OCI-LY1 (cell line): ENCODE measurements around the gene LRRC36.

Experiments used
- CTCF ChIP-seq: fragments of 200-600 bp; sonication (generic), shearing (Covaris generic); IDR thresholded peaks from 2 replicates; pipeline ENCODE4 v1.5.1; 2017; ENCODE audit warnings: mild to moderate bottlenecking, antibody characterized with exemption, low read length, moderate library complexity, mixed read lengths
- EZH2 ChIP-seq: fragments of 200-600 bp; sonication (generic), shearing (Covaris generic); IDR thresholded peaks from 2 replicates; pipeline ENCODE4 v1.8.0; 2017; ENCODE audit warnings: borderline replicate concordance, mixed run types, mild to moderate bottlenecking, antibody characterized with exemption, low read length, moderate library complexity, mixed read lengths

- no peak for TF ChIP-seq CTCF
- no peak for TF ChIP-seq EZH2
Measured at GRCh38 chr16:67426022-67426421, 99.4 kb downstream of the LRRC36 start.
